ENCODE data around the gene LRRC8E.

- no peak for TF ChIP-seq CTCF (IDR thresholded peaks at IDR 0.05)
- no peak for TF ChIP-seq JUN (CRISPR knock-in tag; IDR thresholded peaks at IDR 0.05)
- TF ChIP-seq ZNF232 (CRISPR knock-in tag; IDR thresholded peaks at IDR 0.05) = no peak
- no peak for TF ChIP-seq ELF4 (CRISPR knock-in tag; IDR thresholded peaks at IDR 0.05; ENCODE audit: low read depth)
Measured at GRCh38 chr19:7924651-7925170, 36.4 kb downstream of the LRRC8E start.

Measured in WTC11 (cell line).